Tracheal epithelial cell (primary cell): ENCODE measurements around the gene LTV1. TPM values are rescaled to one million over a fixed set of nuclear protein-coding genes. Genes with fewer than 3 reads are reported as not detected.

ENCODE experiments used
- total RNA-seq: library from RNA; depleted of rRNA; stranded (reverse); fragments of >200 nt; gene quantifications from 2 replicates; pipeline ENCODE4 v1.2.1, GENCODE V29; 2014

Gene LTV1, protein sequence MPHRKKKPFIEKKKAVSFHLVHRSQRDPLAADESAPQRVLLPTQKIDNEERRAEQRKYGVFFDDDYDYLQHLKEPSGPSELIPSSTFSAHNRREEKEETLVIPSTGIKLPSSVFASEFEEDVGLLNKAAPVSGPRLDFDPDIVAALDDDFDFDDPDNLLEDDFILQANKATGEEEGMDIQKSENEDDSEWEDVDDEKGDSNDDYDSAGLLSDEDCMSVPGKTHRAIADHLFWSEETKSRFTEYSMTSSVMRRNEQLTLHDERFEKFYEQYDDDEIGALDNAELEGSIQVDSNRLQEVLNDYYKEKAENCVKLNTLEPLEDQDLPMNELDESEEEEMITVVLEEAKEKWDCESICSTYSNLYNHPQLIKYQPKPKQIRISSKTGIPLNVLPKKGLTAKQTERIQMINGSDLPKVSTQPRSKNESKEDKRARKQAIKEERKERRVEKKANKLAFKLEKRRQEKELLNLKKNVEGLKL
- total RNA-seq, result 12.8 and 18.3 TPM in 2 replicates

DNA sequence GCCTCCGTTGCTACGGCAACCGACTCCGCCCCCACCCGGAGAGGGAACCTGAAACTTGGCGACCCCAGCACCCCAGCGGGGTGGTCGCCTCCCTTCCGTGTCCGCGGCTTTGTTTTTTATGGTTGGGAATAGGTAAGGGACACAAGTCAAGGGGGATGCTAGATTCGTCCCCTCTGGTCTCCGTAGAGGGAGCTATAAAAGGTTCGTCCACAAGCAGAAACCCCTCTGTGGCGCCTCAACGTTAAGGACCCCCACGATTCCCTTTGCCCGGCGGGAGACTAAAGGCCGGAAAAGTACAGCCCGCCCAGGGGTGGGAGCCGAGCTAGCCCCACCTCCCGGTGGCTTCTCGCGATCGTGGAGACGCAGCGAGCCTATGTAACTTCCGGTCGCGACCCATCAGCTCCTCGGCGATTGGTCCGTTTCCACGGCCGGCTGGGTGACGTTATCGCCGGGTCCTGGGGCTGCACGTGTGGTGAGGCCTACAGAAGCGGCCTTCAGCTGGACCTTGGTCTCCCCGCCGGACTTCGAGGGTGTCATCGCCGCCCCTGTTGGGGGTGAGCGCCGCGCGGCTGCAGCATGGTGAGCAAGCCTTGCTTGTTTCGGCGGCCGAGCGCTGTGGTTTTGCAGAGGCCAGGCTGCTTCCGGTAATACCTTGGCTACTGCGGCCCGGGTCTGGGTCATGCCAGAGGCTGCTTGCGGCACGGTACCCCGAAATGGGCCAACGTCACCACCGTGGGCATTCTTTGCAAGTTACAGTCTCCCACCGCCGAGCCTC, at the start of gene LTV1:
TSS of gene LTV1 (plus strand) at position 437 of the 775 bp plus-strand sequence. CDS start at position 577, 140 bp downstream.

DNA sequence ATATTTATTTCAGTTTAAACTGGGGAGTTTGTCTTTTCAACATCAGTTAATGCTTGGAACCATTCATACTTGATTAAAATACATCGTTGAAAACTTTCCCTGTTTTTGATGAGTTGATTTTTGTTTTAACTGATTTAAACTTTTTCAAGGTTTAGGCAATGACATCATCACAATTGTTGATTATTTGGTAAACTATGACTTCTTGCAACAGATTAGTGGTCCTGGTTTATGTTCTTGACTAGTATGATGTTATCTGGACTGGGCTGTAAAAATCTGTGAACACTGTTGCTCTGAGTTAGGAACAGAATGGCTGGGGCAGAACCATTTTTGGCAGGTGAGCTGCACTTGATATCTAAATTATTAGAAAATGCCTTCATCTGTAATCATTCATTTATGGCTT, 21.1 kb downstream of the LTV1 start, which contains the start of gene ZC2HC1B:
TSS of gene ZC2HC1B (plus strand) at position 241 of the 400 bp plus-strand sequence. CDS start at position 307, 66 bp downstream.

Other genes with a start within 250 kb of the LTV1 start
- 29.8 and 29.9 TPM in 2 replicates for gene PHACTR2, start 165.4 kb upstream of the LTV1 start, total RNA-seq
- gene ZC2HC1B, start 21.1 kb downstream of the LTV1 start, total RNA-seq, result not detected in 2 replicates
- 3.2 and 4.3 TPM in 2 replicates for gene PLAGL1, start 164.9 kb downstream of the LTV1 start, total RNA-seq